ENCODE measurements around the gene TNNI3. TPM values are rescaled to one million over a fixed set of nuclear protein-coding genes. Genes with fewer than 3 reads are reported as not detected.
A peak's percentile ranks its signal among the peaks of the same experiment; 100 is the strongest.

Gene TNNI3
- total and polyA plus RNA-seq, 9 of the 15 experiments (the other 6 are each of a cell fraction or from before 2014, with no cell fraction given) = 4.7 to 158 (median 42.0) TPM

- TF ChIP-seq ATF6 (CRISPR knock-in tag; IDR thresholded peaks at IDR 0.05) (0 out of 2 replicates have a peak, but pooled peaks have one; percentile 24), KDM5B (IDR thresholded peaks at IDR 0.05; ENCODE audit: insufficient replicate concordance, low read depth, low read length) (peak; percentile 43), PRDM10 (IDR thresholded peaks at IDR 0.05; ENCODE audit: partially characterized antibody) (peak; percentile 47), ZKSCAN1 (IDR thresholded peaks at IDR 0.05; ENCODE audit: low read depth, low read length) (no peak), SNAPC5 (CRISPR knock-in tag; IDR thresholded peaks at IDR 0.05) (no peak), ZNF511 (CRISPR knock-in tag; IDR thresholded peaks at IDR 0.05) (0 out of 2 replicates have a peak, but pooled peaks have one; percentile 31), ZNF583 (CRISPR knock-in tag; IDR thresholded peaks at IDR 0.05) (peak; percentile 45; the same call in 1 of the 2 replicates), HDAC3 (IDR thresholded peaks at IDR 0.05; ENCODE audit: borderline replicate concordance, partially characterized antibody) (no peak), ESRRA (IDR thresholded peaks at IDR 0.05; ENCODE audit: borderline replicate concordance, low read depth) (peak; percentile 13; the same call in 1 of the 2 replicates), UBTF (IDR thresholded peaks at IDR 0.05; ENCODE audit: borderline replicate concordance in 1 of 2, low read depth in 2 of 2, low read length in 2 of 2) (no peak), EHMT2 (IDR thresholded peaks at IDR 0.05) (no peak), ZNF41 (CRISPR knock-in tag; conservative IDR thresholded peaks at IDR 0.05) (no peak), SMAD3 (CRISPR knock-in tag; conservative IDR thresholded peaks at IDR 0.05) (0 out of 2 replicates have a peak, but pooled peaks have one; percentile 20), HDAC1 (IDR thresholded peaks at IDR 0.05) (peak in 1 of 2 experiments; percentile 80; a peak in 2 of 4 replicates), ZBTB43 (CRISPR knock-in tag; IDR thresholded peaks at IDR 0.05) (no peak)
Observed at GRCh38 chr19:55117663-55118391, 39.7 kb downstream of the TNNI3 start (continued).
